ENCODE results near the gene VASP.
A peak's percentile ranks its signal among the peaks of the same experiment; 100 is the strongest.

Gene VASP

GRCh38 chr19:45515081-45515624 lies 7.9 kb downstream of the VASP start:
- CTCF ChIA-PET: interaction anchor here (1.0 to 2.6 kb wide), 9 partner anchors 9 to 128 kb away, joined by 3 to 10 read pairs (median 5); no protein-coding TSS in a partner anchor
- no peak for TF ChIP-seq CTCF (IDR thresholded peaks at IDR 0.05; ENCODE audit: control extremely low read depth, extremely low read depth, low read depth, missing control alignments)
- POLR2A ChIA-PET: interaction anchor here (0.8 to 1.2 kb wide), 2 partner anchors 30 to 127 kb away, joined by 3 read pairs; no protein-coding TSS in a partner anchor
- peak; percentile 55 for DNase-seq (ENCODE audit: extremely low spot score)

- ChIA-PET POLR2A (interaction anchor here (0.8 to 1.2 kb wide), 2 partner anchors 31 to 126 kb away, joined by 3 read pairs; no protein-coding TSS in a partner anchor), CTCF (interaction anchor here (0.9 to 2.6 kb wide), 10 partner anchors 9 to 178 kb away, joined by 3 to 10 read pairs (median 5); no protein-coding TSS in a partner anchor)
- no peak for DNase-seq (ENCODE audit: extremely low spot score)
- no peak for TF ChIP-seq CTCF (IDR thresholded peaks at IDR 0.05; ENCODE audit: control extremely low read depth, extremely low read depth, low read depth, missing control alignments)
Measured at GRCh38 chr19:45515807-45516401, 8.6 kb downstream of the VASP start.

GRCh38 chr19:45517238-45517637 lies 10.0 kb downstream of the VASP start:
- POLR2A ChIA-PET: interaction anchor here (0.6 kb wide), 1 partner anchor 10 kb away, joined by 6 read pairs; no protein-coding TSS in a partner anchor
- no peak for TF ChIP-seq CTCF (IDR thresholded peaks at IDR 0.05; ENCODE audit: control extremely low read depth, extremely low read depth, low read depth, missing control alignments)
- CTCF ChIA-PET: no interaction called here
- no peak for DNase-seq (ENCODE audit: extremely low spot score)

GRCh38 chr19:45517641-45518468 lies 10.6 kb downstream of the VASP start:
- CTCF ChIA-PET: interaction anchor here (1.1 kb wide), 2 partner anchors 8 to 33 kb away, joined by 3 read pairs; no protein-coding TSS in a partner anchor
- POLR2A ChIA-PET: interaction anchor here (1.1 kb wide), 1 partner anchor 32 kb away, joined by 3 read pairs; no protein-coding TSS in a partner anchor
- no peak for DNase-seq (ENCODE audit: extremely low spot score)
- no peak for TF ChIP-seq CTCF (IDR thresholded peaks at IDR 0.05; ENCODE audit: control extremely low read depth, extremely low read depth, low read depth, missing control alignments)

- no peak for DNase-seq (ENCODE audit: extremely low spot score)
- ChIA-PET CTCF (interaction anchor here (1.0 to 1.1 kb wide), 3 partner anchors 8 to 40 kb away, joined by 3 read pairs; no protein-coding TSS in a partner anchor), POLR2A (interaction anchor here (1.1 kb wide), 1 partner anchor 32 kb away, joined by 3 read pairs; no protein-coding TSS in a partner anchor)
- TF ChIP-seq CTCF (IDR thresholded peaks at IDR 0.05; ENCODE audit: control extremely low read depth, extremely low read depth, low read depth, missing control alignments): no peak
Measured at GRCh38 chr19:45518469-45518826, 11.2 kb downstream of the VASP start.

All from GM10248 (cell line).